GM23338 (cell line): ENCODE measurements around the gene SLC25A41. TPM values are rescaled to one million over a fixed set of nuclear protein-coding genes. Genes with fewer than 3 reads are reported as not detected.

Experiments used
- ATAC-seq: fragments of 200-7000 bp; cut with Tn5 transposase; 3 replicates; pipeline ENCODE4 v1.9.1; 2020
- DNase-seq: peaks from one replicate; pipeline ENCODE4 v3.0.0-alpha.2; 2015; ENCODE audit warnings: low spot score
- H2AFZ ChIP-seq: fragments of 200-600 bp; sonication (generic); 2 replicates; pipeline ENCODE4 v1.8.0; 2016; ENCODE audit warnings: antibody characterized with exemption, mild to moderate bottlenecking, moderate library complexity
- H3F3A ChIP-seq: fragments of 200-600 bp; sonication (generic); replicated peaks from 2 replicates; pipeline ENCODE4 v1.8.0; 2017; ENCODE audit warnings: antibody characterized with exemption, mixed run types, low read depth
- H3K27ac ChIP-seq: fragments of 200-600 bp; sonication (generic); 2 replicates; pipeline ENCODE4 v1.6.1; 2016; ENCODE audit warnings: low read depth
- H3K27me3 ChIP-seq: fragments of 200-600 bp; sonication (generic); 2 replicates; pipeline ENCODE4 v1.8.0; 2016; ENCODE audit warnings: mild to moderate bottlenecking, mixed run types, moderate library complexity; ENCODE audit not compliant: insufficient read depth
- H3K36me3 ChIP-seq: fragments of 200-600 bp; sonication (generic); 2 replicates; pipeline ENCODE4 v1.8.0; 2016; ENCODE audit warnings: mild to moderate bottlenecking; ENCODE audit not compliant: insufficient read depth
- H3K4me1 ChIP-seq: fragments of 200-600 bp; sonication (generic); 2 replicates; pipeline ENCODE4 v1.8.0; 2016; ENCODE audit warnings: mild to moderate bottlenecking, moderate library complexity; ENCODE audit not compliant: insufficient read depth
- H3K4me2 ChIP-seq: fragments of 200-600 bp; sonication (generic); 2 replicates; pipeline ENCODE4 v1.7.1; 2017; ENCODE audit warnings: mixed run types
- H3K4me3 ChIP-seq: fragments of 200-600 bp; sonication (generic); 2 replicates; pipeline ENCODE4 v1.6.1; 2016; ENCODE audit warnings: mixed run types
- H3K79me2 ChIP-seq: fragments of 200-600 bp; sonication (generic); replicated peaks from 2 replicates; pipeline ENCODE4 v1.8.0; 2017; ENCODE audit warnings: mild to moderate bottlenecking; ENCODE audit not compliant: insufficient read depth
- H3K9me2 ChIP-seq: fragments of 200-600 bp; sonication (generic); 2 replicates; pipeline ENCODE4 v1.8.0; 2017; ENCODE audit not compliant: insufficient read depth
- H4K20me1 ChIP-seq: fragments of 200-600 bp; sonication (generic); replicated peaks from 2 replicates; pipeline ENCODE4 v1.8.0; 2017; ENCODE audit warnings: mild to moderate bottlenecking; ENCODE audit not compliant: insufficient read depth
- H3K27ac Mint-ChIP-seq: 2 replicates; pipeline ENCODE4 v1.8.0; 2020; ENCODE audit warnings: inconsistent platforms, mild to moderate bottlenecking, moderate library complexity, mixed read lengths
- H3K27me3 Mint-ChIP-seq: 3 replicates; pipeline ENCODE4 v1.8.0; 2022; ENCODE audit warnings: low read depth, mild to moderate bottlenecking, moderate library complexity, mixed read lengths, inconsistent platforms; ENCODE audit not compliant: insufficient read depth, poor library complexity
- H3K36me3 Mint-ChIP-seq: 3 replicates; pipeline ENCODE4 v1.8.0; 2021; ENCODE audit warnings: low read depth, mild to moderate bottlenecking, inconsistent platforms, moderate library complexity, mixed read lengths
- H3K4me1 Mint-ChIP-seq: 3 replicates; pipeline ENCODE4 v1.8.0; 2020; ENCODE audit warnings: mild to moderate bottlenecking, inconsistent platforms, mixed read lengths
- H3K4me3 Mint-ChIP-seq: 3 replicates; pipeline ENCODE4 v1.8.0; 2021; ENCODE audit warnings: moderate library complexity, mild to moderate bottlenecking, inconsistent platforms, mixed read lengths
- H3K9me3 Mint-ChIP-seq: 3 replicates; pipeline ENCODE4 v1.8.0; 2020; ENCODE audit warnings: moderate library complexity, mild to moderate bottlenecking, inconsistent platforms, mixed read lengths
- CREB1 ChIP-seq: fragments of 250-450 bp; sonication (Bioruptor Pico); IDR thresholded peaks from 2 replicates; pipeline ENCODE4 v1.5.0; 2020; ENCODE audit warnings: low read depth, mild to moderate bottlenecking, moderate library complexity
- CTCF ChIP-seq, 2 experiments: fragments of 200-600 bp in 1 of 2; sonication (generic) in 1 of 2; conservative IDR thresholded peaks; 2 replicates each; pipeline versions ENCODE4 v1.5.1 to v1.6.1; 2016 to 2017; ENCODE audit warnings: antibody characterized with exemption in 2 of 2, low read depth in 2 of 2, mild to moderate bottlenecking in 2 of 2, moderate library complexity in 1 of 2
- ETS1 ChIP-seq: IDR thresholded peaks from 2 replicates; pipeline ENCODE4 v1.6.1; 2016; ENCODE audit warnings: antibody characterized with exemption
- EZH2 ChIP-seq: fragments of 200-600 bp; sonication (generic); IDR thresholded peaks from one replicate; pipeline ENCODE4 v1.8.0; 2017; ENCODE audit warnings: antibody characterized with exemption, mild to moderate bottlenecking, low read depth; ENCODE audit not compliant: unreplicated experiment
- EZH2phosphoT487 ChIP-seq: fragments of 200-600 bp; sonication (generic); IDR thresholded peaks from one replicate; pipeline ENCODE4 v1.8.1; 2018; ENCODE audit warnings: antibody characterized with exemption; ENCODE audit not compliant: unreplicated experiment
- JUNB ChIP-seq: IDR thresholded peaks from one replicate; pipeline ENCODE4 v1.6.1; 2016; ENCODE audit warnings: antibody characterized with exemption; ENCODE audit not compliant: unreplicated experiment
- NANOG ChIP-seq: IDR thresholded peaks from 2 replicates; pipeline ENCODE4 v1.6.1; 2016; ENCODE audit warnings: antibody characterized with exemption, borderline replicate concordance
- POLR2AphosphoS5 ChIP-seq: IDR thresholded peaks from 2 replicates; pipeline ENCODE4 v1.6.1; 2016; ENCODE audit warnings: antibody characterized with exemption, low read depth
- REST ChIP-seq: IDR thresholded peaks from one replicate; pipeline ENCODE4 v1.6.1; 2018; ENCODE audit warnings: antibody characterized with exemption; ENCODE audit not compliant: unreplicated experiment
- ZNF114 ChIP-seq: fragments of 250-450 bp; sonication (Bioruptor Pico); IDR thresholded peaks from 2 replicates; pipeline ENCODE4 v1.5.0; 2020; ENCODE audit warnings: mild to moderate bottlenecking, moderate library complexity
- polyA plus RNA-seq: library from polyadenylated mRNA; unstranded; fragments of >200 nt; fragmentation: Nextera tagmentation; extraction: Ambion mirVana; gene quantifications from 2 replicates; pipeline ENCODE4 v1.2.1, GENCODE V29; 2016
- total RNA-seq: library from RNA; depleted of rRNA; stranded (reverse); fragments of >200 nt; shearing (Covaris generic); gene quantifications from 2 replicates; pipeline ENCODE4 v1.2.3, GENCODE V29; 2014
- TF ChIP-seq, protein P1 (sequence below): fragments of 250-450 bp; sonication (Bioruptor Pico); IDR thresholded peaks from 2 replicates; pipeline ENCODE4 v1.5.0; 2020; ENCODE audit warnings: mild to moderate bottlenecking, moderate library complexity

The SLC25A41 gene
- total and polyA plus RNA-seq, 2 experiments from 2014 or later, result 0.24 to 0.35 TPM

DNA sequence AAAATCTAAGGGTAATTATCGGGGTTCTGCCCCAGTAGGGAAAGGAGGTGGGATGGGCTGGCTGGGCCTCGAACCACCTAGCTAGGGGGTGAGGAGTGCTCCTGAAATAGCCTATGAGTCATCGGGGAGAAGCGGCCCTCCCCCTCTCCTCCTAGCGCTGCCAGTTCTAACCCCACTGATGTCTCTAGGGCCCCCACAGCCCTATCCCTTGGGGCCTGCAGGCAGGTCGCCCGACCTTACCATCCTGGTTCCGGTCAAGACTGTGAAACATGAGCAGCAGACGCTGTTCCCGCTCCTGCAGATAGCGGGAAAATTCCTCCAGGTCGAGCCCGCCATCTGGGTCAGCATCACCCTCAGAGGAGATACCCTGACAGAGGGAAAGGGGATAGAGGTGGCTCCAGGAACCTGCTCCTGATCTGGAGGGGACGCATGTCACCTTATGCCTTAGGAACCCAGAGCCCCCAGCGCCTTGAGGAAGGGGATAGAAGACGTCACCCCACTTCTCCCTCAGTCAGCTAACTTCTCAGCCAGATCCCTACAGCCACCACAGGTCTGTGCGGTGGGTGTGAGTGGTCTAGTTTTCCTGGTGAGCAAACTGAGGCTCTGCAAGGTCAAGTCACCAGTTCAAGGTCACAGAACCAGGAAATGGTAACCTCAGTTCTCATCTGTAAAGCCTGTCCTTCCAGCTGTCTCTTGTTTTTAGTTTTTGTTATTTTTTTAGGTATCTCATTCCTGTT lies 24.6 kb upstream of the SLC25A41 start:
- Histone ChIP-seq H2AFZ (no peak overlapping the region), H3K4me2 (peak overlapping the region; percentile 76), H3K36me3 (peaks cover 11% of the 10 kb centered on the region; the same call in 1 of the 2 replicates), H3K9me2 (no peaks in the 10 kb centered on the region), H4K20me1 (no peaks in the 10 kb centered on the region; the same call in 1 of the 2 replicates), H3F3A (no peaks in the 10 kb centered on the region), H3K27me3 (peaks cover 5% of the 10 kb centered on the region; the same call in 1 of the 2 replicates), H3K4me1 (peaks cover 4% of the 10 kb centered on the region; the same call in 1 of the 2 replicates), H3K27ac (no peak overlapping the region), H3K79me2 (no peaks in the 10 kb centered on the region), H3K4me3 (peak overlapping the region; percentile 59; the same call in 1 of the 2 replicates)
- Mint-ChIP-seq H3K36me3 (peaks cover 38% of the 10 kb centered on the region), H3K27me3 (peaks cover 17% of the 10 kb centered on the region), H3K4me1 (peaks cover 13% of the 10 kb centered on the region), H3K4me3 (peak overlapping the region; percentile 87), H3K27ac (no peak overlapping the region), H3K9me3 (peaks cover 10% of the 10 kb centered on the region; the same call in 2 of the 3 replicates)
- ATAC-seq (no peak), DNase-seq (no peak)
- TF ChIP-seq REST (no peak), ZNF114 (no peak), NANOG (no peak), ETS1 (no peak), POLR2AphosphoS5 (no peak), JUNB (no peak), EZH2 (no peak), CTCF (conservative IDR thresholded peaks at IDR 0.05; ENCODE audit: low read depth in 2 of 2) (no peak), EZH2phosphoT487 (no peak), CREB1 (no peak)
- TF ChIP-seq, protein P1, sequence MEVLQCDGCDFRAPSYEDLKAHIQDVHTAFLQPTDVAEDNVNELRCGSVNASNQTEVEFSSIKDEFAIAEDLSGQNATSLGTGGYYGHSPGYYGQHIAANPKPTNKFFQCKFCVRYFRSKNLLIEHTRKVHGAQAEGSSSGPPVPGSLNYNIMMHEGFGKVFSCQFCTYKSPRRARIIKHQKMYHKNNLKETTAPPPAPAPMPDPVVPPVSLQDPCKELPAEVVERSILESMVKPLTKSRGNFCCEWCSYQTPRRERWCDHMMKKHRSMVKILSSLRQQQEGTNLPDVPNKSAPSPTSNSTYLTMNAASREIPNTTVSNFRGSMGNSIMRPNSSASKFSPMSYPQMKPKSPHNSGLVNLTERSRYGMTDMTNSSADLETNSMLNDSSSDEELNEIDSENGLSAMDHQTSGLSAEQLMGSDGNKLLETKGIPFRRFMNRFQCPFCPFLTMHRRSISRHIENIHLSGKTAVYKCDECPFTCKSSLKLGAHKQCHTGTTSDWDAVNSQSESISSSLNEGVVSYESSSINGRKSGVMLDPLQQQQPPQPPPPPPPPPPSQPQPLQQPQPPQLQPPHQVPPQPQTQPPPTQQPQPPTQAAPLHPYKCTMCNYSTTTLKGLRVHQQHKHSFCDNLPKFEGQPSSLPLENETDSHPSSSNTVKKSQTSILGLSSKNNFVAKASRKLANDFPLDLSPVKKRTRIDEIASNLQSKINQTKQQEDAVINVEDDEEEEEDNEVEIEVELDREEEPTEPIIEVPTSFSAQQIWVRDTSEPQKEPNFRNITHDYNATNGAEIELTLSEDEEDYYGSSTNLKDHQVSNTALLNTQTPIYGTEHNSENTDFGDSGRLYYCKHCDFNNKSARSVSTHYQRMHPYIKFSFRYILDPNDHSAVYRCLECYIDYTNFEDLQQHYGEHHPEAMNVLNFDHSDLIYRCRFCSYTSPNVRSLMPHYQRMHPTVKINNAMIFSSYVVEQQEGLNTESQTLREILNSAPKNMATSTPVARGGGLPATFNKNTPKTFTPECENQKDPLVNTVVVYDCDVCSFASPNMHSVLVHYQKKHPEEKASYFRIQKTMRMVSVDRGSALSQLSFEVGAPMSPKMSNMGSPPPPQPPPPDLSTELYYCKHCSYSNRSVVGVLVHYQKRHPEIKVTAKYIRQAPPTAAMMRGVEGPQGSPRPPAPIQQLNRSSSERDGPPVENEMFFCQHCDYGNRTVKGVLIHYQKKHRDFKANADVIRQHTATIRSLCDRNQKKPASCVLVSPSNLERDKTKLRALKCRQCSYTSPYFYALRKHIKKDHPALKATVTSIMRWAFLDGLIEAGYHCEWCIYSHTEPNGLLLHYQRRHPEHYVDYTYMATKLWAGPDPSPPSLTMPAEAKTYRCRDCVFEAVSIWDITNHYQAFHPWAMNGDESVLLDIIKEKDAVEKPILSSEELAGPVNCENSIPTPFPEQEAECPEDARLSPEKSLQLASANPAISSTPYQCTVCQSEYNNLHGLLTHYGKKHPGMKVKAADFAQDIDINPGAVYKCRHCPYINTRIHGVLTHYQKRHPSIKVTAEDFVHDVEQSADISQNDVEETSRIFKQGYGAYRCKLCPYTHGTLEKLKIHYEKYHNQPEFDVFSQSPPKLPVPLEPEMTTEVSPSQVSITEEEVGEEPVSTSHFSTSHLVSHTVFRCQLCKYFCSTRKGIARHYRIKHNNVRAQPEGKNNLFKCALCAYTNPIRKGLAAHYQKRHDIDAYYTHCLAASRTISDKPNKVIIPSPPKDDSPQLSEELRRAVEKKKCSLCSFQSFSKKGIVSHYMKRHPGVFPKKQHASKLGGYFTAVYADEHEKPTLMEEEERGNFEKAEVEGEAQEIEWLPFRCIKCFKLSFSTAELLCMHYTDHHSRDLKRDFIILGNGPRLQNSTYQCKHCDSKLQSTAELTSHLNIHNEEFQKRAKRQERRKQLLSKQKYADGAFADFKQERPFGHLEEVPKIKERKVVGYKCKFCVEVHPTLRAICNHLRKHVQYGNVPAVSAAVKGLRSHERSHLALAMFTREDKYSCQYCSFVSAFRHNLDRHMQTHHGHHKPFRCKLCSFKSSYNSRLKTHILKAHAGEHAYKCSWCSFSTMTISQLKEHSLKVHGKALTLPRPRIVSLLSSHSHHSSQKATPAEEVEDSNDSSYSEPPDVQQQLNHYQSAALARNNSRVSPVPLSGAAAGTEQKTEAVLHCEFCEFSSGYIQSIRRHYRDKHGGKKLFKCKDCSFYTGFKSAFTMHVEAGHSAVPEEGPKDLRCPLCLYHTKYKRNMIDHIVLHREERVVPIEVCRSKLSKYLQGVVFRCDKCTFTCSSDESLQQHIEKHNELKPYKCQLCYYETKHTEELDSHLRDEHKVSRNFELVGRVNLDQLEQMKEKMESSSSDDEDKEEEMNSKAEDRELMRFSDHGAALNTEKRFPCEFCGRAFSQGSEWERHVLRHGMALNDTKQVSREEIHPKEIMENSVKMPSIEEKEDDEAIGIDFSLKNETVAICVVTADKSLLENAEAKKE (CRISPR knock-in tag), result no peak
